Smooth muscle cell (in vitro differentiated cells): ENCODE measurements around the gene AGK. TPM values are rescaled to one million over a fixed set of nuclear protein-coding genes. Genes with fewer than 3 reads are reported as not detected.

Experiments
- DNase-seq: peaks from one replicate; lab custom pipeline; 2025; ENCODE audit not compliant: unreplicated experiment; lab: John Stamatoyannopoulos, UW
- H2AFZ ChIP-seq: fragments of 200-600 bp; sonication (generic); 2 replicates; pipeline ENCODE4 v1.6.0; 2016; ENCODE audit warnings: antibody characterized with exemption, low read depth, mild to moderate bottlenecking
- H3F3A ChIP-seq: fragments of 200-600 bp; sonication (generic); 2 replicates; pipeline ENCODE4 v1.6.0; 2017; ENCODE audit warnings: antibody characterized with exemption, low read depth
- H3K27ac ChIP-seq: fragments of 200-600 bp; sonication (generic); 2 replicates; pipeline ENCODE4 v1.5.1; 2016; ENCODE audit warnings: low read depth, mild to moderate bottlenecking
- H3K27me3 ChIP-seq: fragments of 200-600 bp; sonication (generic); 2 replicates; pipeline ENCODE4 v1.6.1; 2016; ENCODE audit warnings: low read depth, mild to moderate bottlenecking
- H3K36me3 ChIP-seq: fragments of 200-600 bp; sonication (generic); 2 replicates; pipeline ENCODE4 v1.5.1; 2016; ENCODE audit warnings: low read depth
- H3K4me1 ChIP-seq: fragments of 200-600 bp; sonication (generic); 2 replicates; pipeline ENCODE4 v1.5.1; 2016; ENCODE audit warnings: low read depth
- H3K4me2 ChIP-seq: fragments of 200-600 bp; sonication (generic); 2 replicates; pipeline ENCODE4 v1.6.0; 2016; ENCODE audit warnings: mild to moderate bottlenecking
- H3K4me3 ChIP-seq: fragments of 200-600 bp; sonication (generic); 2 replicates; pipeline ENCODE4 v1.5.1; 2016; ENCODE audit warnings: mild to moderate bottlenecking
- H3K79me2 ChIP-seq: fragments of 200-600 bp; sonication (generic); 2 replicates; pipeline ENCODE4 v1.6.0; 2016; ENCODE audit warnings: low read depth, mild to moderate bottlenecking
- H3K9ac ChIP-seq: fragments of 200-600 bp; sonication (generic); 2 replicates; pipeline ENCODE4 v1.6.0; 2016; ENCODE audit warnings: low read depth
- H3K9me3 ChIP-seq: fragments of 200-600 bp; sonication (generic); replicated peaks from 2 replicates; pipeline ENCODE4 v1.5.1; 2016; ENCODE audit warnings: low read depth
- H4K20me1 ChIP-seq: fragments of 200-600 bp; sonication (generic); 2 replicates; pipeline ENCODE4 v1.6.0; 2016; ENCODE audit warnings: low read depth
- CTCF ChIP-seq: fragments of 200-600 bp; sonication (generic); IDR thresholded peaks from 2 replicates; pipeline ENCODE4 v1.5.1; 2017; ENCODE audit warnings: borderline replicate concordance, mild to moderate bottlenecking, antibody characterized with exemption; ENCODE audit not compliant: insufficient read depth, poor library complexity, severe bottlenecking
- WGBS: methylation state at CpG from one replicate; pipeline ENCODE4 v1.1.7; 2016; ENCODE audit warnings: low lambda C conversion rate; 5-methylcytosine and 5-hydroxymethylcytosine counted together
- polyA plus RNA-seq: library from polyadenylated mRNA; unstranded; fragments of >200 nt; fragmentation: Nextera tagmentation; extraction: Ambion mirVana; gene quantifications from 2 replicates; pipeline ENCODE4 v1.2.1, GENCODE V29; 2016
- total RNA-seq: library from RNA; depleted of rRNA; stranded (reverse); fragments of >200 nt; gene quantifications from 2 replicates; pipeline ENCODE4 v1.2.3, GENCODE V29; 2014

Gene AGK
- total and polyA plus RNA-seq, 2 experiments from 2014 or later = 22.3 to 32.4 TPM

GRCh38 chr7:141666071-141666470 is 114.9 kb downstream of the AGK start:
- DNase-seq = no peak
- H3K4me3 ChIP-seq = no peak overlapping the region
- H3K9me3 ChIP-seq = no peaks in the 10 kb centered on the region
- H3F3A ChIP-seq = no peaks in the 10 kb centered on the region
- H3K79me2 ChIP-seq = no peaks in the 10 kb centered on the region
- no peak overlapping the region for H2AFZ ChIP-seq
- TF ChIP-seq CTCF = no peak
- H3K27me3 ChIP-seq = no peaks in the 10 kb centered on the region
- no peak overlapping the region for H3K4me2 ChIP-seq
- no peaks in the 10 kb centered on the region for H3K4me1 ChIP-seq
- WGBS = 93% methylated on average over 4 of the region's 4 CpGs
- H3K9ac ChIP-seq = no peak overlapping the region
- no peaks in the 10 kb centered on the region for H3K36me3 ChIP-seq
- no peak overlapping the region for H3K27ac ChIP-seq
- H4K20me1 ChIP-seq = no peaks in the 10 kb centered on the region

- H3K4me1 ChIP-seq = peaks cover 6% of the 10 kb centered on the region
- no peak overlapping the region for H3K4me3 ChIP-seq
- no peak for DNase-seq
- H3K36me3 ChIP-seq = no peaks in the 10 kb centered on the region
- H3K9me3 ChIP-seq = no peaks in the 10 kb centered on the region
- H3F3A ChIP-seq = no peaks in the 10 kb centered on the region
- H3K27ac ChIP-seq = no peak overlapping the region
- H2AFZ ChIP-seq = no peak overlapping the region
- H3K27me3 ChIP-seq = no peaks in the 10 kb centered on the region
- no peaks in the 10 kb centered on the region for H4K20me1 ChIP-seq
- 100% methylated on average over 2 of the region's 2 CpGs for WGBS
- H3K9ac ChIP-seq = no peak overlapping the region
- no peak for TF ChIP-seq CTCF
- H3K4me2 ChIP-seq = no peak overlapping the region
- H3K79me2 ChIP-seq = no peaks in the 10 kb centered on the region
Observed at GRCh38 chr7:141668853-141669252, 117.6 kb downstream of the AGK start.

GRCh38 chr7:141671705-141672496 is 120.7 kb downstream of the AGK start:
- no peaks in the 10 kb centered on the region for H3K9me3 ChIP-seq
- H3K27ac ChIP-seq = peak overlapping the region; percentile 76
- H4K20me1 ChIP-seq = no peaks in the 10 kb centered on the region
- no peaks in the 10 kb centered on the region for H3K27me3 ChIP-seq
- H3F3A ChIP-seq = no peaks in the 10 kb centered on the region
- no peak overlapping the region for H3K9ac ChIP-seq
- no peak for DNase-seq
- 94% methylated on average over 7 of the region's 7 CpGs for WGBS
- no peak for TF ChIP-seq CTCF
- no peak overlapping the region for H3K4me2 ChIP-seq
- no peak overlapping the region for H3K4me3 ChIP-seq
- H3K4me1 ChIP-seq = peaks cover 19% of the 10 kb centered on the region
- H3K79me2 ChIP-seq = no peaks in the 10 kb centered on the region
- no peak overlapping the region for H2AFZ ChIP-seq
- no peaks in the 10 kb centered on the region for H3K36me3 ChIP-seq

- Histone ChIP-seq H3F3A (no peaks in the 10 kb centered on the region), H3K9ac (no peak overlapping the region), H3K4me2 (no peak overlapping the region), H3K4me3 (no peak overlapping the region), H3K4me1 (peaks cover 19% of the 10 kb centered on the region), H3K27ac (peak overlapping the region; percentile 76), H3K79me2 (no peaks in the 10 kb centered on the region), H2AFZ (no peak overlapping the region), H3K27me3 (no peaks in the 10 kb centered on the region), H3K9me3 (no peaks in the 10 kb centered on the region), H4K20me1 (no peaks in the 10 kb centered on the region), H3K36me3 (no peaks in the 10 kb centered on the region)
- no peak for DNase-seq
- 93% methylated on average over 3 of the region's 3 CpGs for WGBS
- TF ChIP-seq CTCF = no peak
Observed at GRCh38 chr7:141673346-141673745, 122.1 kb downstream of the AGK start.
